ENCODE data around the gene PET100.

The PET100 gene

GRCh38 chr19:7612282-7613274, 17.0 kb upstream of the PET100 start:
- no peak for DNase-seq (ENCODE audit: low spot score)

GRCh38 chr19:7614859-7615741, 14.5 kb upstream of the PET100 start:
- no peak for DNase-seq (ENCODE audit: low spot score)

DNA sequence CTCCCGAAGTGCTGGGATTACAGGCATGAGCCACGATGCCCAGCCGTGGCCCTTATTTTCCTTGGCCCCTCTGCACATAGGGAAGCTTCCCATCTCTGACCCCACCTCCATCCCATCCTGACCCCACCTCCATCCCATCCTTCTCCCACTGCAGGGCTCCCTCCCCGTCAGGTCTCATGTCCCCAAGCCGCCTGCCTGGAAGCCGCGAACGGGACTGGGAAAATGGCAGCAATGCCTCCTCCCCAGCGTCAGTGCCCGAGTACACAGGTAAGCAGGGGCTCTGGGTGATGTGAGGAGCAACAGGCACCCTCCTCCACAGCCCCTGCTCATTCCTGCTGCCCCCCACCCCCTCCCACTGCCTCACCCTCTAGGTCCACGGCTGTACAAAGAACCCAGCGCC, 12.4 kb upstream of the PET100 start:
- no peak for DNase-seq (ENCODE audit: low spot score)

DNA sequence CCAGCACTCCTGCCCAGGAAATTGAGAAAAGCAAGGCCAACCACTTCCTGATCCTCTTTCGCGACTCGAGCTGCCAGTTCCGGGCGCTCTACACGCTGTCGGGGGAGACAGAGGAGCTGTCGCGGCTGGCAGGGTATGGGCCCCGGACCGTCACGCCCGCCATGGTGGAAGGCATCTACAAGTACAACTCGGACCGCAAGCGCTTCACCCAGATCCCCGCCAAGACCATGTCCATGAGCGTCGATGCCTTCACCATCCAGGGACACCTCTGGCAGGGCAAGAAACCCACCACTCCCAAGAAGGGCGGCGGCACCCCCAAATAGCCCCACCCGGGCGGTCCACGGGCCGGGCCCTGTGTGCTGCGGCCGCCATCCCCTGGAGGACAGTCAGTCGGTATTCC, 11.9 kb upstream of the PET100 start:
- no peak for DNase-seq (ENCODE audit: low spot score)

DNA sequence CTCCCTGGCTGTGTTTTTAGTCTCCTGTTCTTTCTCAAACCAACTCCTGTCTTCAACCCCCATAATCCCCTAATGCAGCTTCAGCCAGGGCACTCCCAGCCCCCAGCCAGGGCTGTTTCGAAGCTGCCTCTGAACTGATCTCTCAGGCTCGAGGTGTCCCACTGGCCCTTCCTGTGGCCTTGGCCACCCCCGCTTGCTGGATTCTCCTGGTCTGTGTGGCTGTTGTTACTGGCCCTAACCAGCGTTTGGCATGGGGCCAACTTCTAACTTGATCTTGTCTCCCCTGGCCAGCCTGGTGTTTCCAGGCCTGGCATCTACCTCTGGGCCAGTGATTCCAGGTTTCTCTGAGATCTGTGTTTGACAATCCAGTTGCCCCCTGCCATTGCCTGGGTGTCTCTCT, 11.2 kb upstream of the PET100 start:
- no peak for DNase-seq (ENCODE audit: low spot score)

DNA sequence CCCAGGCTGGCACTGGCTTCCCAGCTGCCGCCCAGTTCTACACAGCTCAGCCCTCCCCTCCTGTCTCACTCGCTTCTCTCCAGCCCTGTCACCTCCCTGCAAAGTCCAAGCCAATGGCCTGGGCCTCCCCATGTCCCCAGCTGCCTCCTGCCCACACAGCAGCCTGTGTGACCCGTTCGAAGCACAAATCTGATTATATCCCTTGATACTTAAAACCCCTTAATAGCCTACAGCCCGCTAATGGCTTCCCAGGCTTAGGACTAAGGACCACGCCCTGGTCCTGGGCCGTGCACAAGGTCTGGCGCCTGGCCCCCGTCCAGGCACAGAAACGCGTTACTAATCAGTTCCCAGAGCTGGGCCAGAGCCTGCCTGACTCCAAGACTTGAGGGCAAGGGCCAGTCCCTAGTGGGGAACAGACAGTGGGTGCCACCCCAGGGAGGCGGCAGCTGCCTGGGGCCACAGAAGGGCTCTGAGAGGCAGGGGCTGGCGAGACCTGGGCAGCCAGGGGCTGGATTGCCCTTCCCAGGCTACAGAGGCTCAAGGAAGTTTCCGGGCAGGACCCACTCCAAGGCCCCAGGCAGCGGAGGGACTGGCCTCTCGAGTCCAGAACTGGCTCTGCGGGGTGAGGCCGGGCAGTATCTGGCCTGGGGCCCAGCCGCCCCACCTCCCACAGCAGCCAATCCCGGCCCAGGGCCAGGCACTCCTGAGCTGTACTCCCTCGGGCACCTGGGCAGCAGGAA, 10.7 kb upstream of the PET100 start:
- DNase-seq (ENCODE audit: low spot score), result peak; percentile 70

- no peak for DNase-seq (ENCODE audit: low spot score)
Observed at GRCh38 chr19:7619671-7620441, 9.7 kb upstream of the PET100 start.

- DNase-seq (ENCODE audit: low spot score), result no peak
Observed at GRCh38 chr19:7620442-7621412, 8.9 kb upstream of the PET100 start.

DNA sequence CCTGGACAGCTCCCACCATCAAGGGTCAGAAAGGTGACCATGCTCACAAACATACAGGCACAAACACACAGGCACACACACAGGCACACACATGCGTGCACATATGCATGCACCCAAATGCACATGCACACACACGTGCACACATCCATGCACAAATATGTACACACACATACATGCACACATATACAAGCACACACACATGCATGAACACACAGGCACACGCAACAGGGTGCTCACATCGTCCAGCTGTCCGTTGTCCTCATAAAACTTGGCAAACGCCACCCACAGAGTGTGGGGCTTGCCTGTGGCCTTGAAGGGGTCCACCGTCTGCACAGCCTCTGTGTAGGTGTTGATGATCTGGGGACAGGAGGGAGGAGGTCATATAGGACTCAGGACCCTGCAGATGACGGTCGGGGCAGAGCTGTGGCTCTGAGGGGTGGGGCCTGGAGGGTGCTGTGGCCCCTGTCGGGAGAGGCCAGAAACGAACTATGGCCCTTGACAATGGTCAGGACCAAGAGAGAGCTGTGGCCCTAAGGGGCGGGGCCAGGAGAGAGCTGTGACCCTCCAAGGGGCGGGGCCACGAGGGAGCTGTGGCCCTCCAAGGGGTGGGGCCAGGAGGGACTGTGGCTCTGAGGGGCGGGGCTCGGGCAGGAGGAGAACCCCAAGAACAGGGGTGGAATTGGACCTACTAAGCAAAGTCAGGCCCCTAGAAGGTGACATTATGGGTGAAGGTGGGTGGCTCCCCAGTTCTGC, 6.5 kb upstream of the PET100 start:
- peak; percentile 86 for DNase-seq (ENCODE audit: low spot score)

GRCh38 chr19:7623725-7624603, 5.6 kb upstream of the PET100 start:
- no peak for DNase-seq (ENCODE audit: low spot score)

GRCh38 chr19:7624810-7625209, 4.8 kb upstream of the PET100 start:
- no peak for DNase-seq (ENCODE audit: low spot score)

- no peak for DNase-seq (ENCODE audit: low spot score)
Observed at GRCh38 chr19:7625763-7626372, 3.7 kb upstream of the PET100 start.

- DNase-seq (ENCODE audit: low spot score), result no peak
Observed at GRCh38 chr19:7627166-7627565, 2.4 kb upstream of the PET100 start.

DNA sequence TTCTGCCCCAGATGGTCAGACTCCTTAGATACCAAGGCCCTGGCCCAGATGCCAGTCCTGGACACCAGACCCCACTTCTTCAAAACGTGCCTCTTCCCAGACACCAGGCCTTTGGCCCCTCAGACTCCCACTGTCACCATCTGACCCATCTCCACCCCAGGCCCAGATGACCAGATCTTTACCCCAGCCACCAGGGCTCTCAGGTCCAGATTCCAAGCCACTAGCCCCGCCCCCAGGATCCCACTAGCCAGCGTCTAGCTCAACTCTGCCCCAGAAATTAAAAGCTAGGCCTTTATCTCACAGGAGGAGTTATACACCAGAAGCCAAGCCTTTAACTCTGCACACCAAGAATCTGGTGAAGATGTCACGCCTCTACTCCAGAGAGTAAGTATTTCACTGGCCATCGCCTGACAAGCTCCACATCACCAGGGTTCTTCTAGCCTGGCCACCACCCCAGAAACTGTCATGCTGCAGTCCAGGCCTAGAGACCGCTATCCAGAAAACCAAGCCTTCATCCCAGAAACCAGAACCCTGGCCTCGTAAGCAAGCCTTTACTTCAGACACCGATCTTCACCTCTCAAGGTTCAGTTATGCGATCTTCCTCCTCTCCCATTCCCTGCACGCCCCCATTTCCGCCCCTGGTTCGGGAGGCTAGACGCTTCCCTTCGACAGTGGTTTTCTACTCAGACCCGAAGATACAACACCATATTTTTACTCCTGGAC, 843 bp upstream of the PET100 start:
- no peak for DNase-seq (ENCODE audit: low spot score)

GRCh38 chr19:7631577-7631976, 2.0 kb downstream of the PET100 start:
- DNase-seq (ENCODE audit: low spot score), result no peak

GRCh38 chr19:7632340-7633203, 3.0 kb downstream of the PET100 start:
- no peak for DNase-seq (ENCODE audit: low spot score)

All from iPS-NIHi11 (cell line).